Karpas-422 (cell line): ENCODE data around the gene NRARP. TPM values are rescaled to one million over a fixed set of nuclear protein-coding genes. Genes with fewer than 3 reads are reported as not detected.
"Not testable (repeated sequence)": the region's sequence is repeated elsewhere in the genome, so short reads cannot be mapped to it uniquely, and the experiment has no call there.

Experiments used
- DNase-seq: peaks from one replicate; pipeline ENCODE4 v3.0.0-alpha.2; 2015
- H2AFZ ChIP-seq: fragments of 200-600 bp; sonication (generic); 2 replicates; pipeline ENCODE4 v1.6.1; 2014; ENCODE audit warnings: antibody characterized with exemption, low read length, mixed read lengths
- H3K27ac ChIP-seq: fragments of 200-600 bp; sonication (generic); 2 replicates; pipeline ENCODE4 v1.5.1; 2014; ENCODE audit warnings: mild to moderate bottlenecking, low read length, moderate library complexity
- H3K27me3 ChIP-seq: fragments of 200-600 bp; sonication (generic); 2 replicates; pipeline ENCODE4 v1.6.1; 2014; ENCODE audit warnings: low read length, mixed read lengths
- H3K36me3 ChIP-seq: fragments of 200-600 bp; sonication (generic); 2 replicates; pipeline ENCODE4 v1.6.1; 2014; ENCODE audit warnings: low read length, mixed read lengths; ENCODE audit not compliant: insufficient read depth
- H3K4me1 ChIP-seq: fragments of 200-600 bp; sonication (generic); 2 replicates; pipeline ENCODE4 v1.6.1; 2014; ENCODE audit warnings: mild to moderate bottlenecking, low read length, mixed read lengths
- H3K4me2 ChIP-seq: fragments of 200-600 bp; sonication (generic); 2 replicates; pipeline ENCODE4 v1.6.1; 2014; ENCODE audit warnings: low read length, low read depth, mild to moderate bottlenecking; ENCODE audit not compliant: poor library complexity, severe bottlenecking
- H3K4me3 ChIP-seq: fragments of 200-600 bp; sonication (generic); 2 replicates; pipeline ENCODE4 v1.5.1; 2014; ENCODE audit warnings: mild to moderate bottlenecking, antibody characterized with exemption, low read length, mixed read lengths
- H3K79me2 ChIP-seq: fragments of 200-600 bp; sonication (generic); 2 replicates; pipeline ENCODE4 v1.6.1; 2014; ENCODE audit warnings: mild to moderate bottlenecking, low read length, mixed read lengths
- H3K9ac ChIP-seq: fragments of 200-600 bp; sonication (generic); 2 replicates; pipeline ENCODE4 v1.6.0; 2014; ENCODE audit warnings: low read length
- H3K9me2 ChIP-seq: fragments of 200-600 bp; sonication (generic), shearing (Covaris generic); replicated peaks from 2 replicates; pipeline ENCODE4 v1.6.0; 2014; ENCODE audit warnings: mild to moderate bottlenecking, low read length, moderate library complexity; ENCODE audit not compliant: insufficient read depth
- H3K9me3 ChIP-seq: fragments of 300-700, 200-600 bp; sonication (generic); 2 replicates; pipeline ENCODE4 v1.6.1; 2014; ENCODE audit warnings: low read length, mixed read lengths
- H4K20me1 ChIP-seq: fragments of 200-600 bp; sonication (generic); 2 replicates; pipeline ENCODE4 v1.6.1; 2014; ENCODE audit warnings: mild to moderate bottlenecking, antibody characterized with exemption, low read length, low read depth; ENCODE audit not compliant: insufficient read depth
- total RNA-seq: library from RNA; depleted of rRNA; stranded (reverse); fragments of >200 nt; shearing (Covaris generic); gene quantifications from 2 replicates; pipeline ENCODE4 v1.2.3, GENCODE V29; 2014; ENCODE audit warnings: low replicate concordance; rRNA removed

The NRARP gene
- total RNA-seq: 1.4 and 1.8 TPM in 2 replicates

DNA sequence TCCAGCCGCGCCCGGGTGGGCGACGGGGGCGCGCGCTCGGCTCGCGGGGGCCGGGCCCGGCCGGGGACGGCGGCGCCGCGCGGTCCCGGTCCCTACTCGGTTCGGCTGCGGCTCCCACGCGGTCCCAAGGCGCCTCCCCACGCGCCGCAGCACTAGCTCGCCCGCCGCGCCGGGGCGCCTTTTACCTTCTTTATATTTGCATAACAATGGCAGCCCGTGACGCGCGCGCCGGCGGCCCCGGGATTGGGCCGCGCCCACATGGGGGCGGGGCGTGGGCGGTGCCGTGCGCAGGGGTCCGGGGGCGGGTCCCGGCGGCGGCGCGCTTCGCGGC, at the start of gene NRARP:
Gene NRARP (minus strand): TSS at position 154 of the 331 bp plus-strand sequence. CDS start 343 bp downstream, outside the sequence.
- H3K4me3 ChIP-seq: peak within 1 kb of the TSS; percentile 51; the same call in 1 of the 2 replicates
- H3K4me2 ChIP-seq: peak within 1 kb of the TSS; percentile 55
- no peak within 1 kb of the TSS for H2AFZ ChIP-seq
- no peaks in the 10 kb centered on the region; the same call in 1 of the 2 replicates for H4K20me1 ChIP-seq
- no peak within 1 kb of the TSS; the same call in 1 of the 2 replicates for H3K9ac ChIP-seq
- no peaks in the 10 kb centered on the region for H3K79me2 ChIP-seq
- H3K9me3 ChIP-seq: no peaks in the 10 kb centered on the region
- peaks cover 29% of the 10 kb centered on the region for H3K4me1 ChIP-seq
- H3K36me3 ChIP-seq: no peaks in the 10 kb centered on the region
- H3K9me2 ChIP-seq: no peaks in the 10 kb centered on the region
- H3K27ac ChIP-seq: no peak within 1 kb of the TSS
- DNase-seq: peak; percentile 94
- H3K27me3 ChIP-seq: no peaks in the 10 kb centered on the region

DNA sequence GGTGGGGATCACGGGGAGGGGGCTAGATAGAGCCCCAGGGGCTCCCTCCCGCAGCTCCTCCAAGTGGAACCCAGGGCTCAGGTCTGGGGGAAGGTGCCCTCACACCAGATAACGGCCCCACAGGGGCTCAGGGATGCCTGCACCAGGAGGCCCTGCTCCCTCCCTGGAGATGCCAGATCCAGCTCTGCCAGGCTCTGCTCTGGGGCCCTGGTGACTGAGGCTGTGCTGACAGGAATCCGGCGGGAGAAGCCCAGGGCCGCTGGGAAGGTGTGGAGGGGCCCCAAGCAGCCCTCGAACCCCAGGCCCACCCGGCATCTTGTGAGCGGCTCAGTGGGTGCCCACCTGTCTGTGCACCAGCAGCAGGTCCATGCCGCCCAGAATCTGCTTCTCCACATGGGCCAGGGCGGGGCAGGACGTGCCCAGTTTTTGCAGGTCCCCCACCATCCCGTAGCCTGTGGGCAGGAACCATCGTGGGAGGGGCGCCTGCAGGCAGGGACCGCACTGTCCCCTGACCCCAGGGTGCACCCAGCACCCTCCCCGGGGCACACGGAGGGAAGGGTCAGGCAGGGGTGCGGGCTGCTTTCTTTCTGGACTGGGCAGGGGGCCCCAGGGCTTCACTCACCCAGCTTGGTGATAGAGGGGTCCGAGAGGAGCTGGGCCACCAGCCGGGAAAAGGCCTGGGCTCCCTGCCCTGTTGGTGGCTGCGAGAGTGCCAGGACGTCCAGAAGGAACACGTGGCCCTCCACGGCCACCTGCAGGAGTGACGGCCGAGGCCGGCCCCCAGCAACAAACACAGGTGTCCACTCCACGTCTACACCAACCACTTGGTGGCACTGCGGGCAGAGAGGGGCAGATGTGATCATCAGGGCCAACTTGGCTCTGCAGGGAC, 48.9 kb upstream of the NRARP start:
- Histone ChIP-seq H3K9me2 (no peaks in the 10 kb centered on the region), H3K4me3 (no peak overlapping the region), H3K4me1 (no peaks in the 10 kb centered on the region), H3K9me3 (peaks cover 6% of the 10 kb centered on the region; the same call in 1 of the 2 replicates), H2AFZ (no peak overlapping the region), H3K27me3 (no peaks in the 10 kb centered on the region), H3K9ac (no peak overlapping the region), H3K79me2 (no peaks in the 10 kb centered on the region), H4K20me1 (no peaks in the 10 kb centered on the region), H3K36me3 (no peaks in the 10 kb centered on the region), H3K4me2 (no peak overlapping the region), H3K27ac (no peak overlapping the region)
- DNase-seq: peak; percentile 40

- H3K9me2 ChIP-seq: no peaks in the 10 kb centered on the region
- peaks cover 6% of the 10 kb centered on the region; the same call in 1 of the 2 replicates for H3K9me3 ChIP-seq
- H4K20me1 ChIP-seq: no peaks in the 10 kb centered on the region
- H3K27ac ChIP-seq: no peak overlapping the region
- no peaks in the 10 kb centered on the region for H3K27me3 ChIP-seq
- DNase-seq: no peak
- H3K79me2 ChIP-seq: no peaks in the 10 kb centered on the region
- no peak overlapping the region for H3K4me2 ChIP-seq
- no peaks in the 10 kb centered on the region for H3K36me3 ChIP-seq
- no peak overlapping the region for H3K9ac ChIP-seq
- no peaks in the 10 kb centered on the region for H3K4me1 ChIP-seq
- no peak overlapping the region for H3K4me3 ChIP-seq
- H2AFZ ChIP-seq: no peak overlapping the region
Observed at GRCh38 chr9:137349471-137350033, 47.5 kb upstream of the NRARP start.

- H3K9me2 ChIP-seq: no peaks in the 10 kb centered on the region
Observed at GRCh38 chr9:137348769-137349470, 46.8 kb upstream of the NRARP start.

DNA sequence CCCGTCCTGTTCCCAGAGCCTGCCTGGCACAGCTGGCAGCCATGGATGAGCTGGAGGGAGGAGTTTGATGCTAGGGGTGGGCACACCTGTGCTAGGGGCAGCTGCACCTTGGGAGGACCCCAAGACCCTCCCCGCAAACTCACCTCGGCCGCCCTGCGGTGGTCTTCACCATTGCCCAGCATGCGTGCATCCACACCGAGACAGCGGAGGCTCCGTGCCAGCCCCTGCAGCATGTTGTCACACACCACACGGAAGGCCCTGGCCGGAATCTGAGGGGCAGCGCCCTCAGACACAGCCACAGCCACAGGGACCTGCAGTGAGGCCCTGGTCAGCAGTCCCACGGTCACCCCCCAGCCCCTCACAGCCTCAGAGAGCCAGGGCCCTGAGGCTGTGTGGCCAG, 45.9 kb upstream of the NRARP start:
- no peaks in the 10 kb centered on the region for H4K20me1 ChIP-seq
- H3K27me3 ChIP-seq: no peaks in the 10 kb centered on the region
- H3K9me3 ChIP-seq: peaks cover 6% of the 10 kb centered on the region; the same call in 1 of the 2 replicates
- H3K4me1 ChIP-seq: no peaks in the 10 kb centered on the region
- no peak overlapping the region for H3K4me3 ChIP-seq
- DNase-seq: no peak
- no peaks in the 10 kb centered on the region for H3K79me2 ChIP-seq
- no peak overlapping the region for H3K27ac ChIP-seq
- no peaks in the 10 kb centered on the region for H3K9me2 ChIP-seq
- H3K4me2 ChIP-seq: no peak overlapping the region
- H3K36me3 ChIP-seq: no peaks in the 10 kb centered on the region
- no peak overlapping the region for H3K9ac ChIP-seq
- H2AFZ ChIP-seq: no peak overlapping the region

More at GRCh38 chr9:137348769-137349470, 46.8 kb upstream of the NRARP start:
- no peaks in the 10 kb centered on the region for H3K27me3 ChIP-seq
- H3K27ac ChIP-seq: no peak overlapping the region
- no peaks in the 10 kb centered on the region for H3K79me2 ChIP-seq
- H3K4me3 ChIP-seq: no peak overlapping the region
- H2AFZ ChIP-seq: no peak overlapping the region
- H3K4me2 ChIP-seq: no peak overlapping the region
- H3K4me1 ChIP-seq: no peaks in the 10 kb centered on the region
- peak; percentile 19 for DNase-seq
- no peak overlapping the region for H3K9ac ChIP-seq
- no peaks in the 10 kb centered on the region for H3K36me3 ChIP-seq
- no peaks in the 10 kb centered on the region for H4K20me1 ChIP-seq
- peaks cover 6% of the 10 kb centered on the region; the same call in 1 of the 2 replicates for H3K9me3 ChIP-seq

DNA sequence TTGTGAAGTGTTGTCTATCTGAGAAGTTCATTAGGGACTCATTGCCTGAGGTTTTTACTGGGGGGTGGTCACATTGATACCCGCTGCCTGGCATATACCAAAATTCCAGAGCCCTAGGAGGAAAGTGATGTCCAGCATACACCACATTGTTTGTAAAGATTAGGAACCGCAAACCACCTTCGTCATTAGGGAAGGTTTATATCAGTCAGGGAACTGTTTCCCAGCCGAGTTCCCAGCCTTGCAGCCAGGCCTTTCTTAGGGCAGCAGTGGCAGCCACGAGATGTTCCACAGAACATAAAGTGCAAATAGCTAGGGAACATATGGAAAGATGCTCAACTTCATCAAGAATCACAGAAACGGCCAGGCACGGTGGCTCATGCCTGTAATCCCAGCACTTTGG, 40.4 kb upstream of the NRARP start:
- Histone ChIP-seq H2AFZ (no peak overlapping the region), H3K4me3 (no peak overlapping the region), H3K27me3 (no peaks in the 10 kb centered on the region), H3K36me3 (no peaks in the 10 kb centered on the region), H3K79me2 (no peaks in the 10 kb centered on the region), H3K27ac (no peak overlapping the region), H3K4me1 (no peaks in the 10 kb centered on the region), H4K20me1 (no peaks in the 10 kb centered on the region), H3K9ac (no peak overlapping the region), H3K4me2 (no peak overlapping the region), H3K9me2 (no peaks in the 10 kb centered on the region), H3K9me3 (no peaks in the 10 kb centered on the region)
- DNase-seq: peak; percentile 36

- Histone ChIP-seq H3K9ac (no peak overlapping the region), H3K4me3 (no peak overlapping the region), H3K36me3 (no peaks in the 10 kb centered on the region), H3K4me1 (no peaks in the 10 kb centered on the region), H4K20me1 (no peaks in the 10 kb centered on the region), H3K9me2 (no peaks in the 10 kb centered on the region), H3K27me3 (no peaks in the 10 kb centered on the region), H3K9me3 (peaks cover 5% of the 10 kb centered on the region), H3K27ac (no peak overlapping the region), H2AFZ (no peak overlapping the region), H3K79me2 (no peaks in the 10 kb centered on the region), H3K4me2 (no peak overlapping the region)
- DNase-seq: peak; percentile 32
Observed at GRCh38 chr9:137341227-137341626, 39.2 kb upstream of the NRARP start.

- H3K27me3 ChIP-seq, H3K9ac ChIP-seq, H3K79me2 ChIP-seq, H3K4me1 ChIP-seq, H3K4me3 ChIP-seq, H3K36me3 ChIP-seq, H3K4me2 ChIP-seq, H4K20me1 ChIP-seq, H3K9me2 ChIP-seq, H2AFZ ChIP-seq, H3K27ac ChIP-seq: not testable (repeated sequence)
- peak; percentile 39 for DNase-seq
- H3K9me3 ChIP-seq: peaks cover 10% of the 10 kb centered on the region
Observed at GRCh38 chr9:137339908-137340462, 37.9 kb upstream of the NRARP start.
